Thyroid gland (tissue), 4 donors: ENCODE data around the gene ZBED2.

Experiments
- POLR2A ChIP-seq, 2 donors: fragments of 450-650 bp; IDR thresholded peaks; one replicate each; pipeline ENCODE4 v1.6.1; 2017; ENCODE audit warnings: antibody characterized with exemption in 2 of 2, mild to moderate bottlenecking in 2 of 2, moderate library complexity in 1 of 2
- TF ChIP-seq, protein P1 (sequence below), 6 experiments: fragments of 200-600 bp in 3 of 6; fragments of 450-650 bp in 3 of 6; sonication (generic) in 3 of 6; IDR thresholded peaks; one replicate each; pipeline ENCODE4 v1.5.1; 2016 to 2019; ENCODE audit warnings: antibody characterized with exemption in 6 of 6, mild to moderate bottlenecking in 2 of 6, inconsistent platforms in 1 of 6, moderate library complexity in 1 of 6

DNA sequence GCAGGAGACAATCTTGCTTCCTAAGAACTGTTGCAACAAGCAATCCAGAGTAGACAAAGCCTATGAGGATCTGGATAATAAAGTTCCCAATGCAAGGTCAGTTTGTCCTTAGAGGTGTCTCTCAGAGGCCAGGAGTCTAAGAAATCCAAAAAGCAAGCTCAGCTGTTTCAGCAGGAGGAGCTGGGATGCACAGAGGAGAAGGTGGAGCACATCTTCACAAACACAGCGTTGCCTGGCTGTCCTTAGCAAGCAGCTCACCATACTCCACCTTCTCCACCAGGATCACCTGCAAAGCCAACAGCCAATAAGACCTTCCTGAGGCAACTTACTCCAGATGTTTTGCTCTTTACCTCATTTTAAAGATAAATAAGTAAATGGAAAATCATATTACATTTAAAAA is 365 bp downstream of the ZBED2 start:
- TF ChIP-seq, protein P1, sequence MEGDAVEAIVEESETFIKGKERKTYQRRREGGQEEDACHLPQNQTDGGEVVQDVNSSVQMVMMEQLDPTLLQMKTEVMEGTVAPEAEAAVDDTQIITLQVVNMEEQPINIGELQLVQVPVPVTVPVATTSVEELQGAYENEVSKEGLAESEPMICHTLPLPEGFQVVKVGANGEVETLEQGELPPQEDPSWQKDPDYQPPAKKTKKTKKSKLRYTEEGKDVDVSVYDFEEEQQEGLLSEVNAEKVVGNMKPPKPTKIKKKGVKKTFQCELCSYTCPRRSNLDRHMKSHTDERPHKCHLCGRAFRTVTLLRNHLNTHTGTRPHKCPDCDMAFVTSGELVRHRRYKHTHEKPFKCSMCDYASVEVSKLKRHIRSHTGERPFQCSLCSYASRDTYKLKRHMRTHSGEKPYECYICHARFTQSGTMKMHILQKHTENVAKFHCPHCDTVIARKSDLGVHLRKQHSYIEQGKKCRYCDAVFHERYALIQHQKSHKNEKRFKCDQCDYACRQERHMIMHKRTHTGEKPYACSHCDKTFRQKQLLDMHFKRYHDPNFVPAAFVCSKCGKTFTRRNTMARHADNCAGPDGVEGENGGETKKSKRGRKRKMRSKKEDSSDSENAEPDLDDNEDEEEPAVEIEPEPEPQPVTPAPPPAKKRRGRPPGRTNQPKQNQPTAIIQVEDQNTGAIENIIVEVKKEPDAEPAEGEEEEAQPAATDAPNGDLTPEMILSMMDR (IDR thresholded peaks at IDR 0.05), result no peak
- TF ChIP-seq POLR2A (IDR thresholded peaks at IDR 0.05), result no peak
